HG02970 (cell line): ENCODE measurements around the gene FNIP2.
"Not testable (repeated sequence)": the region's sequence is repeated elsewhere in the genome, so short reads cannot be mapped to it uniquely, and the experiment has no call there.

Experiments used
- ATAC-seq: cut with Tn5 transposase; IDR thresholded peaks from one replicate; pipeline ENCODE4 v1.9.1; 2021; ENCODE audit warnings: mild to moderate bottlenecking, moderate library complexity, moderate number of reproducible peaks; ENCODE audit not compliant: unreplicated experiment, low FRiP score

The FNIP2 gene

GRCh38 chr4:158811704-158812103 is 42.9 kb downstream of the FNIP2 start:
- no peak for ATAC-seq

GRCh38 chr4:158812133-158812532 is 43.3 kb downstream of the FNIP2 start:
- no peak for ATAC-seq

- ATAC-seq = no peak
These were observed 43.7 kb downstream of the FNIP2 start for GRCh38 chr4:158812543-158812942.

GRCh38 chr4:158813113-158813512 is 44.3 kb downstream of the FNIP2 start:
- ATAC-seq = no peak

- no peak for ATAC-seq
These were observed 45.4 kb downstream of the FNIP2 start for GRCh38 chr4:158814207-158814606.

- no peak for ATAC-seq
These were observed 46.0 kb downstream of the FNIP2 start for GRCh38 chr4:158814636-158815330.

GRCh38 chr4:158816955-158817354 is 48.1 kb downstream of the FNIP2 start:
- no peak for ATAC-seq

GRCh38 chr4:158817562-158818296 is 48.9 kb downstream of the FNIP2 start:
- no peak for ATAC-seq

GRCh38 chr4:158818560-158819140 is 49.8 kb downstream of the FNIP2 start:
- ATAC-seq = no peak

GRCh38 chr4:158819942-158820786 is 51.3 kb downstream of the FNIP2 start:
- ATAC-seq = no peak

- peak; percentile 36 for ATAC-seq
These were observed 52.6 kb downstream of the FNIP2 start for GRCh38 chr4:158821228-158821971.

- ATAC-seq = no peak
These were observed 53.5 kb downstream of the FNIP2 start for GRCh38 chr4:158822348-158822747.

GRCh38 chr4:158823461-158823873 is 54.6 kb downstream of the FNIP2 start:
- ATAC-seq = no peak

GRCh38 chr4:158824425-158825274 is 55.8 kb downstream of the FNIP2 start:
- ATAC-seq = no peak

- ATAC-seq = no peak
These were observed 56.7 kb downstream of the FNIP2 start for GRCh38 chr4:158825433-158826036.

- peak; percentile 51 for ATAC-seq
These were observed 57.2 kb downstream of the FNIP2 start for GRCh38 chr4:158826057-158826456.

- ATAC-seq = no peak
These were observed 58.1 kb downstream of the FNIP2 start for GRCh38 chr4:158826882-158827281.

GRCh38 chr4:158827543-158827981 is 58.7 kb downstream of the FNIP2 start:
- no peak for ATAC-seq

GRCh38 chr4:158828151-158828550 is 59.3 kb downstream of the FNIP2 start:
- not testable (repeated sequence) for ATAC-seq
